HL-60 (cell line): ENCODE data around the gene FAM9A.
A peak's percentile ranks its signal among the peaks of the same experiment; 100 is the strongest.

ENCODE experiments used
- DNase-seq, 2 experiments: peaks; one replicate each; pipeline ENCODE4 v3.0.0-alpha.2; 2010 to 2020; ENCODE audit warnings: low read depth in 1 of 2, low spot score in 1 of 2
- H3K27ac ChIP-seq: fragments of 250-450 bp; sonication (Bioruptor Pico); replicated peaks from 2 replicates; pipeline ENCODE4 v1.5.1; 2020; ENCODE audit warnings: mild to moderate bottlenecking, moderate library complexity
- H3K27me3 ChIP-seq: fragments of 250-450 bp; sonication (Bioruptor Pico); 2 replicates; pipeline ENCODE4 v1.5.1; 2021; ENCODE audit warnings: mild to moderate bottlenecking, moderate library complexity; ENCODE audit not compliant: insufficient read depth, poor library complexity, severe bottlenecking
- H3K4me3 ChIP-seq: replicated peaks from 2 replicates; pipeline ENCODE4 v1.5.1; 2011; ENCODE audit warnings: mild to moderate bottlenecking, control low read depth, low read length; ENCODE audit not compliant: insufficient read depth
- GABPA ChIP-seq: IDR thresholded peaks from 2 replicates; pipeline ENCODE4 v1.6.1; 2012; ENCODE audit warnings: low read depth
- POLR2AphosphoS5 ChIP-seq: IDR thresholded peaks from 2 replicates; pipeline ENCODE4 v1.6.1; 2012; ENCODE audit warnings: low read depth
- REST ChIP-seq: IDR thresholded peaks from 2 replicates; pipeline ENCODE4 v1.6.1; 2012; ENCODE audit warnings: low read depth; ENCODE audit not compliant: insufficient replicate concordance
- SPI1 ChIP-seq: IDR thresholded peaks from 2 replicates; pipeline ENCODE4 v1.6.1; 2012; ENCODE audit warnings: low read depth, mild to moderate bottlenecking, borderline replicate concordance
- TF ChIP-seq, protein P1 (sequence below): IDR thresholded peaks from one replicate; pipeline ENCODE4 v1.5.1; 2011; ENCODE audit warnings: low read length, control low read depth, inconsistent platforms; ENCODE audit not compliant: insufficient read depth

FAM9A gene

DNA sequence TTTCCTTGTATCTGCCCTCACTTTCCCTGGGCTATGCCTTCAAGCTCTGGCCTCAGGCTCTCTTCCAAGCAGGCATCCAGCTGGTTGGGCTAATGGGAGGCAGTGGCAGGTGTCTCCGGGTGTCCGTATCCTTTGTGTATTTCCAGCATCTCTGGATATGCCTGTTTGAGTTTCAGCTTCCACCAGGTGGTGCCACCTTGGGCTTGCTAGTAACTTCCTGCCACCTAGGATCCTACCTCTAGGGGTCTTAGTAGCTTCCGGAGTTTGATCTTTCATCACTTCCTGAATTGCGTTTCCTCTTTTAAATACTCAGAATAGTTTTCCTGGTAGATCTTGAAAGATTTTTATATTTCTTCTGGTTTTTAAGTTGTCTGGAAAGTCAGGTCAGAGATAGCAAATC lies 46.1 kb downstream of the FAM9A start:
- no peaks in the 10 kb centered on the region for H3K27me3 ChIP-seq
- peak in 1 of 2 experiments; percentile 29 for DNase-seq
- TF ChIP-seq REST (no peak), POLR2AphosphoS5 (no peak), GABPA (peak; percentile 72), SPI1 (peak; percentile 69)
- TF ChIP-seq, protein P1, sequence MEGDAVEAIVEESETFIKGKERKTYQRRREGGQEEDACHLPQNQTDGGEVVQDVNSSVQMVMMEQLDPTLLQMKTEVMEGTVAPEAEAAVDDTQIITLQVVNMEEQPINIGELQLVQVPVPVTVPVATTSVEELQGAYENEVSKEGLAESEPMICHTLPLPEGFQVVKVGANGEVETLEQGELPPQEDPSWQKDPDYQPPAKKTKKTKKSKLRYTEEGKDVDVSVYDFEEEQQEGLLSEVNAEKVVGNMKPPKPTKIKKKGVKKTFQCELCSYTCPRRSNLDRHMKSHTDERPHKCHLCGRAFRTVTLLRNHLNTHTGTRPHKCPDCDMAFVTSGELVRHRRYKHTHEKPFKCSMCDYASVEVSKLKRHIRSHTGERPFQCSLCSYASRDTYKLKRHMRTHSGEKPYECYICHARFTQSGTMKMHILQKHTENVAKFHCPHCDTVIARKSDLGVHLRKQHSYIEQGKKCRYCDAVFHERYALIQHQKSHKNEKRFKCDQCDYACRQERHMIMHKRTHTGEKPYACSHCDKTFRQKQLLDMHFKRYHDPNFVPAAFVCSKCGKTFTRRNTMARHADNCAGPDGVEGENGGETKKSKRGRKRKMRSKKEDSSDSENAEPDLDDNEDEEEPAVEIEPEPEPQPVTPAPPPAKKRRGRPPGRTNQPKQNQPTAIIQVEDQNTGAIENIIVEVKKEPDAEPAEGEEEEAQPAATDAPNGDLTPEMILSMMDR = no peak
- H3K27ac ChIP-seq = no peak overlapping the region
- H3K4me3 ChIP-seq = no peak overlapping the region

GRCh38 chrX:8749697-8750096 lies 51.5 kb downstream of the FAM9A start:
- TF ChIP-seq POLR2AphosphoS5 (no peak), SPI1 (no peak), GABPA (no peak), REST (no peak)
- TF ChIP-seq, protein P1 = no peak
- Histone ChIP-seq H3K27me3 (no peaks in the 10 kb centered on the region), H3K27ac (no peak overlapping the region), H3K4me3 (no peak overlapping the region)
- DNase-seq = no peak

DNA sequence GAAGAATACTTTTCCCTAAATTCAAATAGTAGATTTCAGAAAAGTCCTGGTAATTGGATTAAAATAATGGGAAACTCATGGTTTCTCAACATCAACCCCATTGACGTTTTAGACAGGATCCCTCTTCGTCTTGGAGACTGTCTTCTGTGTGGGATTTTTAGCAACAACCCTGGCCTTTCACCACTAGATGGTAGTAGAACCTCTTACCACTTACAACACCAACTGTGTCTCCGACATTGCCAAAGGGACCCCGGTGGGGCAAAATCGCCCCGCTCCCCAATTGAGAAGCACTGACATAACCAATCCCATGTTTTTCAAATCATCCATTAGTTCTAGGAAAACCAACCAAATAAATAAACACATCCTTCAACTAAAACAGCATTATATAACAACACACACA lies 52.3 kb downstream of the FAM9A start:
- H3K27me3 ChIP-seq = no peaks in the 10 kb centered on the region
- no peak overlapping the region for H3K4me3 ChIP-seq
- no peak for TF ChIP-seq REST
- no peak overlapping the region for H3K27ac ChIP-seq
- peak in 1 of 2 experiments; percentile 19 for DNase-seq

DNA sequence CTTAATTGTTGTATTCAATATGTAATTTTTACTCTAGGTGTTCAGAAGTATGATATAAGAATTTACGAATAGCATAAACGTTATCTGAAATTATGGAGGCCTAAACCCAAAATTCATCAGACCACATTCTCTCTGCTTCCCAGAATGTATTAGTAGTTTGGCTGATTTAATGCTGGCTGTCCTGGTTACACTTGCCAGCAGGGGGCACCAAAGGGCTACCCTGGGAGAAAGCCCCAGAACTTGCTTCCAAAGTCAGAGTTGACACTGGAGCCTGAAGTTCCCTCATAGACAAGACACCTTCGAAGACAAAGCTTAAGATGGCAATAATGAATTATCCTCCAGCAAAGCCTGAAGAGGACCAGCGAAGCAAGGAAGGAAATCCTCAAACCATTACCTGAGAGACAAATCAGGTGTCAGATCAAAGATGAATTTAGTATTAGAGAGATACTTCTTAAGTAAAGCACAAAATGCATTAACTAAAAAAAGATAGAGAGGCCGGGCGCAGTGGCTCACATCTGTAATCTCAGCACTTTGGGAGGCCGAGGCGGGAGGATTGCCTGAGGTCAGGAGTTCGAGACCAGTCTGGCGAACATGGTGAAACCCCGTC lies 58.0 kb downstream of the FAM9A start:
- no peak overlapping the region for H3K4me3 ChIP-seq
- H3K27ac ChIP-seq = no peak overlapping the region
- no peaks in the 10 kb centered on the region for H3K27me3 ChIP-seq
- peak in 1 of 2 experiments; percentile 56 for DNase-seq
- TF ChIP-seq REST (no peak), GABPA (no peak), SPI1 (no peak)
- TF ChIP-seq, protein P1 = peak; percentile 36
